ENCODE measurements around the gene NGRN.

Gene NGRN

GRCh38 chr15:90306560-90306959 lies 41.1 kb downstream of the NGRN start:
- ChIA-PET CTCF (interaction anchor here (1.4 kb wide), 1 partner anchor 14 kb away, joined by 8 read pairs; no protein-coding TSS in a partner anchor), POLR2A (ENCODE audit: low non-redundant PET) (no interaction called here)
- no peak for TF ChIP-seq CTCF (conservative IDR thresholded peaks at IDR 0.05; ENCODE audit: low read depth)
- DNase-seq (ENCODE audit: low spot score), result no peak
- H3K27ac ChIP-seq, result no peak overlapping the region

DNA sequence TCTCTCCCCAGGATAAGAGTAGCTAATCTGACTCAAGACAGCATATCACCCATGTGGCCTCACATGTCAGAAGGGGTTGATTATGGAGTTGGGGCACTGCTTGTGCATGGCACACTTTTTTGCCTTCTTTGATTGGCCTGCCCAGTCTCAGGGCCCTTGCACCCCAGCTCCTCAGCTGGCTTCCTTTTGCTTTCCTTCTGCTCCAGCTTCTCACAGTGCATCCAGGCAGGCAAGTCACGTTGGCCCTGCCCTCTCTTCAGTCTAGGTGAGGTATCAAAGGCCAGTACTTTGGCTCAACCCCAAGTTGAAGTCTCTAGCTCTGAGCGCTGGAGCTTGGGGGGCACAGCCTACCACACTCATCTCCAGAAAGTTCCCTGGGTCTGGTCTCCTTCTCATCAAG lies 42.2 kb downstream of the NGRN start:
- H3K27ac ChIP-seq, result no peak overlapping the region
- POLR2A ChIA-PET (ENCODE audit: low non-redundant PET), result no interaction called here
- CTCF ChIA-PET, result interaction anchor here (0.6 to 1.4 kb wide), 4 partner anchors 12 to 578 kb away, joined by 3 to 8 read pairs (median 3); no protein-coding TSS in a partner anchor
- no peak for TF ChIP-seq CTCF (conservative IDR thresholded peaks at IDR 0.05; ENCODE audit: low read depth)
- no peak for DNase-seq (ENCODE audit: low spot score)

- no peak for TF ChIP-seq CTCF (conservative IDR thresholded peaks at IDR 0.05; ENCODE audit: low read depth)
- ChIA-PET CTCF (no interaction called here), POLR2A (ENCODE audit: low non-redundant PET) (no interaction called here)
- DNase-seq (ENCODE audit: low spot score), result no peak
- no peak overlapping the region for H3K27ac ChIP-seq
These were observed 43.5 kb downstream of the NGRN start for GRCh38 chr15:90309020-90309419.

- CTCF ChIA-PET, result interaction anchor here (0.5 to 2.1 kb wide), 4 partner anchors 22 to 287 kb away, joined by 3 to 11 read pairs (median 4); no protein-coding TSS in a partner anchor
- DNase-seq (ENCODE audit: low spot score), result peak; percentile 51
- peak overlapping the region; percentile 90 for H3K27ac ChIP-seq
- no peak for TF ChIP-seq CTCF (conservative IDR thresholded peaks at IDR 0.05; ENCODE audit: low read depth)
- POLR2A ChIA-PET (ENCODE audit: low non-redundant PET), result interaction anchor here (0.6 to 0.7 kb wide), 3 partner anchors 22 to 626 kb away, joined by 3 to 7 read pairs (median 4); partner anchors contain the start of gene TTLL13
These were observed 50.0 kb downstream of the NGRN start for GRCh38 chr15:90315278-90315982.

- H3K27ac ChIP-seq, result peak overlapping the region; percentile 90
- ChIA-PET CTCF (interaction anchor here (0.6 to 2.1 kb wide), 4 partner anchors 23 to 565 kb away, joined by 3 to 11 read pairs (median 3); partner anchors contain the start of gene MESP1), POLR2A (ENCODE audit: low non-redundant PET) (interaction anchor here (0.6 kb wide), 1 partner anchor 36 kb away, joined by 4 read pairs; the partner anchor contains the start of gene ZNF774)
- no peak for TF ChIP-seq CTCF (conservative IDR thresholded peaks at IDR 0.05; ENCODE audit: low read depth)
- no peak for DNase-seq (ENCODE audit: low spot score)
These were observed 50.7 kb downstream of the NGRN start for GRCh38 chr15:90316139-90316538.

GRCh38 chr15:90318591-90318990 lies 53.1 kb downstream of the NGRN start:
- ChIA-PET CTCF (interaction anchor here (1.2 to 2.5 kb wide), 2 partner anchors 10 to 164 kb away, joined by 9 to 12 read pairs; no protein-coding TSS in a partner anchor), POLR2A (ENCODE audit: low non-redundant PET) (no interaction called here)
- peak overlapping the region; percentile 71 for H3K27ac ChIP-seq
- TF ChIP-seq CTCF (conservative IDR thresholded peaks at IDR 0.05; ENCODE audit: low read depth), result no peak
- no peak for DNase-seq (ENCODE audit: low spot score)

Measured in RWPE1 (cell line).